Osteoblast (primary cell): ENCODE results near the gene RHBDD3. TPM values are rescaled to one million over a fixed set of nuclear protein-coding genes. Genes with fewer than 3 reads are reported as not detected.
"Not testable (repeated sequence)": the region's sequence is repeated elsewhere in the genome, so short reads cannot be mapped to it uniquely, and the experiment has no call there.

Source experiments
- DNase-seq: peaks from one replicate; pipeline ENCODE4 v3.0.0; 2011; ENCODE audit warnings: low spot score, mixed read lengths; ENCODE audit not compliant: insufficient read length; ENCODE audit errors: missing footprints
- H2AFZ ChIP-seq: 2 replicates; pipeline ENCODE4 v1.6.0; 2011; ENCODE audit warnings: mild to moderate bottlenecking, low read length
- H3K27ac ChIP-seq: 2 replicates; pipeline ENCODE4 v1.5.1; 2011; ENCODE audit warnings: mild to moderate bottlenecking, low read depth, low read length, moderate library complexity
- H3K27me3 ChIP-seq: 2 replicates; pipeline ENCODE4 v1.6.0; 2012; ENCODE audit warnings: mild to moderate bottlenecking, control low read depth, inconsistent platforms, low read length, moderate library complexity; ENCODE audit not compliant: insufficient read depth
- H3K36me3 ChIP-seq: 2 replicates; pipeline ENCODE4 v1.5.1; 2011; ENCODE audit warnings: mild to moderate bottlenecking, low read length, control low read depth, moderate library complexity; ENCODE audit not compliant: insufficient read depth
- H3K4me1 ChIP-seq: 2 replicates; pipeline ENCODE4 v1.5.1; 2011; ENCODE audit warnings: mild to moderate bottlenecking, low read length, control low read depth, moderate library complexity; ENCODE audit not compliant: insufficient read depth
- H3K4me2 ChIP-seq: 2 replicates; pipeline ENCODE4 v1.6.0; 2011; ENCODE audit warnings: mild to moderate bottlenecking, low read length; ENCODE audit not compliant: insufficient read depth
- H3K4me3 ChIP-seq: fragments of 200-600 bp; sonication (generic); 3 replicates; pipeline ENCODE4 v1.5.1; 2012; ENCODE audit warnings: mild to moderate bottlenecking, low read length, inconsistent platforms; ENCODE audit not compliant: insufficient read depth
- H3K79me2 ChIP-seq: 2 replicates; pipeline ENCODE4 v1.6.0; 2012; ENCODE audit warnings: mild to moderate bottlenecking, low read length, control low read depth, inconsistent platforms; ENCODE audit not compliant: insufficient read depth
- H3K9me3 ChIP-seq: 2 replicates; pipeline ENCODE4 v1.5.1; 2011; ENCODE audit warnings: low read depth, low read length, control low read depth
- H4K20me1 ChIP-seq: 2 replicates; pipeline ENCODE4 v1.6.0; 2012; ENCODE audit warnings: mild to moderate bottlenecking, low read length, control low read depth; ENCODE audit not compliant: insufficient read depth
- CTCF ChIP-seq: IDR thresholded peaks from 2 replicates; pipeline ENCODE4 v1.5.1; 2011; ENCODE audit warnings: mild to moderate bottlenecking, low read depth, low read length, moderate library complexity; ENCODE audit errors: extremely low read depth
- total RNA-seq: library from RNA; depleted of rRNA; stranded (reverse); fragments of >200 nt; gene quantifications from 2 replicates; pipeline ENCODE4 v1.2.3, GENCODE V29; 2012

Gene RHBDD3
- total RNA-seq, 1 donor = 25.0 TPM

- no peak for TF ChIP-seq CTCF
- Histone ChIP-seq H3K4me1 (no peaks in the 10 kb centered on the region), H3K36me3 (no peaks in the 10 kb centered on the region), H3K9me3 (no peaks in the 10 kb centered on the region), H3K79me2 (no peaks in the 10 kb centered on the region), H2AFZ (no peak overlapping the region), H3K27ac (no peak overlapping the region), H3K27me3 (peaks cover 25% of the 10 kb centered on the region), H3K4me2 (no peak overlapping the region), H4K20me1 (no peaks in the 10 kb centered on the region), H3K4me3 (no peak overlapping the region)
- peak; percentile 64 for DNase-seq
Measured at GRCh38 chr22:29224121-29224858, 43.5 kb downstream of the RHBDD3 start.

GRCh38 chr22:29219881-29220670 is 47.7 kb downstream of the RHBDD3 start:
- no peaks in the 10 kb centered on the region for H3K4me1 ChIP-seq
- H2AFZ ChIP-seq = no peak overlapping the region
- no peak for TF ChIP-seq CTCF

GRCh38 chr22:29219409-29219782 is 48.4 kb downstream of the RHBDD3 start:
- not testable (repeated sequence) for DNase-seq, H3K36me3 ChIP-seq, H3K27ac ChIP-seq, H3K9me3 ChIP-seq, H3K4me1 ChIP-seq, H3K79me2 ChIP-seq, H2AFZ ChIP-seq, H3K4me3 ChIP-seq, H4K20me1 ChIP-seq, H3K4me2 ChIP-seq
- H3K27me3 ChIP-seq = peaks cover 18% of the 10 kb centered on the region

More at GRCh38 chr22:29219881-29220670, 47.7 kb downstream of the RHBDD3 start:
- H3K36me3 ChIP-seq = no peaks in the 10 kb centered on the region
- H3K27ac ChIP-seq = no peak overlapping the region
- no peak overlapping the region for H3K4me3 ChIP-seq
- H4K20me1 ChIP-seq = no peaks in the 10 kb centered on the region
- peaks cover 24% of the 10 kb centered on the region for H3K27me3 ChIP-seq
- DNase-seq = peak; percentile 83
- no peak overlapping the region for H3K4me2 ChIP-seq
- no peaks in the 10 kb centered on the region for H3K9me3 ChIP-seq
- H3K79me2 ChIP-seq = no peaks in the 10 kb centered on the region

- peak; percentile 61 for DNase-seq
- Histone ChIP-seq H3K4me1 (no peaks in the 10 kb centered on the region), H3K4me2 (no peak overlapping the region), H3K9me3 (no peaks in the 10 kb centered on the region), H3K27me3 (peaks cover 13% of the 10 kb centered on the region), H3K4me3 (no peak overlapping the region), H4K20me1 (no peaks in the 10 kb centered on the region), H3K36me3 (no peaks in the 10 kb centered on the region), H2AFZ (no peak overlapping the region), H3K79me2 (no peaks in the 10 kb centered on the region), H3K27ac (no peak overlapping the region)
- no peak for TF ChIP-seq CTCF
Measured at GRCh38 chr22:29218758-29219408, 48.9 kb downstream of the RHBDD3 start.
